Epithelial cell of esophagus (primary cell): Measurements from ENCODE around the gene RERE.

Experiments
- DNase-seq: peaks from one replicate; pipeline ENCODE4 v3.0.0; 2010; ENCODE audit warnings: low read depth
- H3K4me3 ChIP-seq: 2 replicates; pipeline ENCODE4 v1.5.1; 2011; ENCODE audit warnings: mild to moderate bottlenecking, low read length, control low read depth
- CTCF ChIP-seq: IDR thresholded peaks from 2 replicates; pipeline ENCODE4 v1.5.1; 2011; ENCODE audit warnings: low read depth, mild to moderate bottlenecking, low read length, control low read depth, inconsistent platforms; ENCODE audit not compliant: insufficient read depth; ENCODE audit errors: missing control alignments

The RERE gene

GRCh38 chr1:8800416-8800815, 17.0 kb downstream of the RERE start:
- H3K4me3 ChIP-seq = no peak overlapping the region
- no peak for DNase-seq
- TF ChIP-seq CTCF = no peak

- no peak for TF ChIP-seq CTCF
- H3K4me3 ChIP-seq = no peak overlapping the region
- DNase-seq = peak; percentile 90
These were observed 20.2 kb downstream of the RERE start for GRCh38 chr1:8797216-8797615.

- H3K4me3 ChIP-seq = no peak overlapping the region
- TF ChIP-seq CTCF = no peak
- no peak for DNase-seq
These were observed 20.6 kb downstream of the RERE start for GRCh38 chr1:8796812-8797211.

- DNase-seq = peak; percentile 28
- H3K4me3 ChIP-seq = no peak overlapping the region
- peak; percentile 20 for TF ChIP-seq CTCF
These were observed 22.8 kb downstream of the RERE start for GRCh38 chr1:8794605-8795004.

GRCh38 chr1:8791819-8792218, 25.6 kb downstream of the RERE start:
- TF ChIP-seq CTCF = no peak
- no peak for DNase-seq

GRCh38 chr1:8790987-8791386, 26.5 kb downstream of the RERE start:
- DNase-seq = no peak
- no peak for TF ChIP-seq CTCF

More at GRCh38 chr1:8791819-8792218, 25.6 kb downstream of the RERE start:
- no peak overlapping the region for H3K4me3 ChIP-seq

GRCh38 chr1:8790478-8790877, 27.0 kb downstream of the RERE start:
- H3K4me3 ChIP-seq = no peak overlapping the region
- TF ChIP-seq CTCF = no peak
- no peak for DNase-seq

More at GRCh38 chr1:8790987-8791386, 26.5 kb downstream of the RERE start:
- H3K4me3 ChIP-seq = no peak overlapping the region
